CD14-positive monocyte (primary cell): ENCODE data around the gene CAMK1D. TPM values are rescaled to one million over a fixed set of nuclear protein-coding genes. Genes with fewer than 3 reads are reported as not detected.
A peak's percentile ranks its signal among the peaks of the same experiment; 100 is the strongest.
"Not testable (repeated sequence)": the region's sequence is repeated elsewhere in the genome, so short reads cannot be mapped to it uniquely, and the experiment has no call there.

ENCODE experiments used
- DNase-seq, 3 donors: peaks; one replicate each; pipeline ENCODE4 v3.0.0-alpha.2; 2011 to 2022
- H2AFZ ChIP-seq: 2 replicates; pipeline ENCODE4 v1.6.0; 2012; ENCODE audit warnings: mild to moderate bottlenecking, low read depth, low read length, inconsistent platforms; ENCODE audit not compliant: insufficient read depth, poor library complexity, severe bottlenecking
- H3K27ac ChIP-seq, 2 donors: 1 replicate in 1 of 2; 2 replicates in 1 of 2; pipeline ENCODE4 v1.5.1; 2012 to 2013; ENCODE audit warnings: low read length in 2 of 2, control low read depth in 1 of 2, inconsistent platforms in 1 of 2, low read depth in 1 of 2, mild to moderate bottlenecking in 1 of 2
- H3K27me3 ChIP-seq, 2 donors: one replicate each; pipeline versions ENCODE4 v1.6.0 to v1.6.1; 2011 to 2013; ENCODE audit warnings: low read length in 2 of 2; ENCODE audit not compliant: control insufficient read depth in 2 of 2, insufficient read depth in 2 of 2
- H3K36me3 ChIP-seq, 2 donors: replicated peaks in 1 of 2; 1 replicate in 1 of 2; 2 replicates in 1 of 2; pipeline versions ENCODE4 v1.5.1 to v1.6.1; 2012 to 2013; ENCODE audit warnings: low read length in 2 of 2, control low read depth in 1 of 2, inconsistent platforms in 1 of 2, mild to moderate bottlenecking in 1 of 2; ENCODE audit not compliant: insufficient read depth in 2 of 2, control insufficient read depth in 1 of 2
- H3K4me1 ChIP-seq, 2 donors: 1 replicate in 1 of 2; 2 replicates in 1 of 2; pipeline versions ENCODE4 v1.5.1 to v1.6.1; 2012 to 2013; ENCODE audit warnings: low read length in 2 of 2, control low read depth in 1 of 2, inconsistent platforms in 1 of 2, mild to moderate bottlenecking in 1 of 2, moderate library complexity in 1 of 2; ENCODE audit not compliant: insufficient read depth in 2 of 2, control insufficient read depth in 1 of 2
- H3K4me2 ChIP-seq: replicated peaks from 2 replicates; pipeline ENCODE3; 2012; ENCODE audit warnings: low read length, moderate library complexity, mild to moderate bottlenecking; ENCODE audit not compliant: poor library complexity, severe bottlenecking; ENCODE audit errors: extremely low read depth
- H3K4me3 ChIP-seq, 3 experiments: fragments of 200-600 bp in 1 of 3; sonication (generic) in 1 of 3; replicated peaks in 1 of 3; 1 replicate in 2 of 3; 2 replicates in 1 of 3; pipeline ENCODE4 v1.5.1; 2011 to 2013; ENCODE audit warnings: low read length in 3 of 3, mild to moderate bottlenecking in 3 of 3, control low read depth in 2 of 3, low read depth in 2 of 3, inconsistent platforms in 1 of 3, moderate library complexity in 1 of 3
- H3K79me2 ChIP-seq: 2 replicates; pipeline ENCODE4 v1.6.0; 2012; ENCODE audit warnings: mild to moderate bottlenecking, control low read depth, inconsistent platforms, low read length, moderate library complexity; ENCODE audit not compliant: insufficient read depth
- H3K9ac ChIP-seq: 2 replicates; pipeline ENCODE4 v1.6.0; 2017; ENCODE audit warnings: low read length, mild to moderate bottlenecking; ENCODE audit not compliant: insufficient read depth, poor library complexity, severe bottlenecking
- H3K9me3 ChIP-seq, 2 donors: replicated peaks in 1 of 2; 1 replicate in 1 of 2; 2 replicates in 1 of 2; pipeline versions ENCODE4 v1.5.1 to v1.6.1; 2012 to 2013; ENCODE audit warnings: low read length in 2 of 2, control low read depth in 1 of 2; ENCODE audit not compliant: control insufficient read depth in 1 of 2, insufficient read depth in 1 of 2
- H4K20me1 ChIP-seq: 2 replicates; pipeline ENCODE4 v1.6.0; 2012; ENCODE audit warnings: mild to moderate bottlenecking, low read length, control low read depth, moderate library complexity; ENCODE audit not compliant: insufficient read depth
- H3K27ac Mint-ChIP-seq, 7 donors: one replicate each; pipeline ENCODE4 v1.8.0; 2020; ENCODE audit warnings: mild to moderate bottlenecking in 7 of 7, mixed read lengths in 7 of 7, moderate library complexity in 6 of 7, inconsistent platforms in 2 of 7
- H3K27me3 Mint-ChIP-seq, 3 donors: one replicate each; pipeline ENCODE4 v1.8.0; 2021 to 2022; ENCODE audit warnings: low read depth in 3 of 3, mild to moderate bottlenecking in 3 of 3, mixed read lengths in 3 of 3, moderate library complexity in 3 of 3, inconsistent platforms in 1 of 3
- H3K36me3 Mint-ChIP-seq, 2 donors: one replicate each; pipeline ENCODE4 v1.8.0; 2020; ENCODE audit warnings: mixed read lengths in 2 of 2, inconsistent platforms in 1 of 2, mild to moderate bottlenecking in 1 of 2
- H3K4me1 Mint-ChIP-seq: one replicate; pipeline ENCODE4 v1.8.0; 2020; ENCODE audit warnings: mild to moderate bottlenecking, mixed read lengths
- H3K4me3 Mint-ChIP-seq, 2 donors: one replicate each; pipeline ENCODE4 v1.8.0; 2020; ENCODE audit warnings: mild to moderate bottlenecking in 2 of 2, mixed read lengths in 2 of 2, moderate library complexity in 1 of 2
- H3K9me3 Mint-ChIP-seq, 7 donors: one replicate each; pipeline ENCODE4 v1.8.0; 2020 to 2022; ENCODE audit warnings: mixed read lengths in 7 of 7, mild to moderate bottlenecking in 6 of 7, moderate library complexity in 6 of 7, inconsistent platforms in 2 of 7
- WGBS: methylation state at CpG from one replicate; pipeline ENCODE4 v1.1.5; 2013; ENCODE audit warnings: missing lambda C conversion rate; ENCODE audit not compliant: insufficient coverage; 5-methylcytosine and 5-hydroxymethylcytosine counted together
- intact Hi-C, 2 donors: fragments of 100-400 bp; cut with micrococcal nuclease; formaldehyde crosslinking; loops; one replicate each; pipeline versions ENCODE4 v1.15.0 to v1.15.1; 2023
- polyA minus RNA-seq: library from RNA; depleted of rRNA, polyadenylated mRNA; stranded (reverse); fragments of >200 nt; gene quantifications from 2 replicates; pipeline ENCODE4 v1.2.3, GENCODE V29; 2012
- polyA plus RNA-seq, 3 donors: library from polyadenylated mRNA; depleted of rRNA in 1 of 3; unstranded in 2 of 3; stranded (reverse) in 1 of 3; fragments of 300-500 nt in 2 of 3; fragments of >200 nt in 1 of 3; fragmentation: Illumina TruSeq in 2 of 3; gene quantifications; 1 replicate in 2 of 3; 2 replicates in 1 of 3; pipeline ENCODE4 v1.2.3, GENCODE V29; 2012 to 2021
- total RNA-seq, 12 experiments: library from RNA in 1 of 12; stranded (reverse) in 1 of 12; fragments of 120-200 nt in 1 of 12; gene quantifications; one replicate each; pipeline ENCODE4 v1.2.4 and lab custom pipeline; 2013 to 2026; ENCODE audit warnings: mixed read lengths in 6 of 12, inconsistent platforms in 1 of 12
- TF ChIP-seq, protein P1 (sequence below): fragments of 200-600 bp; IDR thresholded peaks from one replicate; pipeline ENCODE4 v1.8.0; 2022; ENCODE audit warnings: antibody characterized with exemption, mild to moderate bottlenecking

CAMK1D gene
- total RNA-seq (2013), result 8.5 TPM
- 10 to 100 TPM in 1 of 3 donors, 1 to 10 TPM in 2; 6.7 to 11.8 (median 7.1) TPM for polyA plus RNA-seq
- 3.9 and 5.9 TPM in 2 replicates for polyA minus RNA-seq
- total RNA-seq (lab: John Stamatoyannopoulos, UW), result 5.4 to 70.1 (median 32.5) reads per million in 11 experiments

DNA sequence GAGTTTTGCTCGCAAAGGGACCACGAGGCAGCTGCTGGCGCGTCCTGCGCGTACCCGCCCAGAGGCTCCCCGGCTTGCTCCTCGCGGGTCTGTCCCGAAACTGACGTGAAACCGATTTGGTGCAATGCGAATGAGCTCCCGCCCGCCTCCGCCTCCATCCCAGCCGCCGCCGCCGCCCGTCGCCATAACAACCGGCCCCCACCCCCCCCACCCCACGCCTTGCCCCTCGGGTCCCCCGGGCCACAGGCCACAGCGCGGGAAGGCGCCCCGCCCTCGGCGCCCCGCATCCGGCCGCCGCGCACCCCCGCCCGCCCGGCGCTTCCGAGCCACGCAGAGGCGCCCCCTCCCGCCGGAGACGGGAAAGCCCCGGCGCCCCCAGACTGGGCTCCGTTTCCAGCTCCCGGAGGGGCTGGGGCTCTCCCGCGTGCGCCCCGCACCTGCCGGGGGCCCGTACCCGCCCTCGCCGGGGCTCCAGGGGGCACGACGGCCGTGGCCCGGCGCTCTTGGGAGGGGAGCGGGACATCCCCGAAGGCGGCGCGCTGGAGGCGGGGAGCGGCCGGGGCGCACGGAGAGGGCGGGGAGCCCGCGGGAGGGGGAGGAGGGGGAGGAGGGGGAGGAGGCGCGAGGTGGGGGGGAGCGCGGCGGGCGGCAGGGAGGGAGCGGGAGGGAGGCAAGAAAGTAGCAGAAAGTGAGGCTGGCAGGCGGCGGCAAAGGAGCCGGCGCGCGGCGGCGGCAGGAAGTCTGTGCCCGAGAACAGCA is at the start of gene CAMK1D:
Gene CAMK1D (plus strand): TSS at position 678 of the 759 bp plus-strand sequence.
- intact Hi-C loops, result loop anchor here in 1 of 2 donors (2.0 kb wide), 1 partner anchor 14 kb away; no protein-coding TSS in a partner anchor
- Histone ChIP-seq H2AFZ (peak within 1 kb of the TSS; percentile 87), H3K79me2 (no peaks in the 10 kb centered on the region), H3K4me1 (peaks cover 22 to 25% of the 10 kb centered on the region in 2 donors), H3K9me3 (peaks cover 0 to 4% of the 10 kb centered on the region in 2 donors), H3K36me3 (no peaks in the 10 kb centered on the region), H3K9ac (peak within 1 kb of the TSS; percentile 79), H3K27ac (peak within 1 kb of the TSS; percentile 56 to 79), H4K20me1 (peaks cover 34% of the 10 kb centered on the region), H3K4me2 (peak within 1 kb of the TSS; percentile 97), H3K27me3 (peaks cover 9 to 38% of the 10 kb centered on the region in 2 donors), H3K4me3 (peak within 1 kb of the TSS; percentile 61 to 87 (median 83))
- TF ChIP-seq, protein P1, sequence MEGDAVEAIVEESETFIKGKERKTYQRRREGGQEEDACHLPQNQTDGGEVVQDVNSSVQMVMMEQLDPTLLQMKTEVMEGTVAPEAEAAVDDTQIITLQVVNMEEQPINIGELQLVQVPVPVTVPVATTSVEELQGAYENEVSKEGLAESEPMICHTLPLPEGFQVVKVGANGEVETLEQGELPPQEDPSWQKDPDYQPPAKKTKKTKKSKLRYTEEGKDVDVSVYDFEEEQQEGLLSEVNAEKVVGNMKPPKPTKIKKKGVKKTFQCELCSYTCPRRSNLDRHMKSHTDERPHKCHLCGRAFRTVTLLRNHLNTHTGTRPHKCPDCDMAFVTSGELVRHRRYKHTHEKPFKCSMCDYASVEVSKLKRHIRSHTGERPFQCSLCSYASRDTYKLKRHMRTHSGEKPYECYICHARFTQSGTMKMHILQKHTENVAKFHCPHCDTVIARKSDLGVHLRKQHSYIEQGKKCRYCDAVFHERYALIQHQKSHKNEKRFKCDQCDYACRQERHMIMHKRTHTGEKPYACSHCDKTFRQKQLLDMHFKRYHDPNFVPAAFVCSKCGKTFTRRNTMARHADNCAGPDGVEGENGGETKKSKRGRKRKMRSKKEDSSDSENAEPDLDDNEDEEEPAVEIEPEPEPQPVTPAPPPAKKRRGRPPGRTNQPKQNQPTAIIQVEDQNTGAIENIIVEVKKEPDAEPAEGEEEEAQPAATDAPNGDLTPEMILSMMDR, result peak; percentile 31
- H3K4me3 Mint-ChIP-seq, result peak within 1 kb of the TSS; percentile 98 to 99
- peaks cover 45 to 51% (median 51%) of the 10 kb centered on the region in 3 donors for H3K27me3 Mint-ChIP-seq
- peaks cover 29% of the 10 kb centered on the region for H3K4me1 Mint-ChIP-seq
- under 1% methylated on average over 59 of the region's 95 CpGs for WGBS
- H3K36me3 Mint-ChIP-seq, result peaks cover 6 to 8% of the 10 kb centered on the region in 2 donors
- peaks cover 0 to 6% (median 3%) of the 10 kb centered on the region in 7 donors for H3K9me3 Mint-ChIP-seq
- peak within 1 kb of the TSS; percentile 88 to 96 (median 93) for H3K27ac Mint-ChIP-seq
- peak; percentile 33 to 82 (median 80) for DNase-seq

DNA sequence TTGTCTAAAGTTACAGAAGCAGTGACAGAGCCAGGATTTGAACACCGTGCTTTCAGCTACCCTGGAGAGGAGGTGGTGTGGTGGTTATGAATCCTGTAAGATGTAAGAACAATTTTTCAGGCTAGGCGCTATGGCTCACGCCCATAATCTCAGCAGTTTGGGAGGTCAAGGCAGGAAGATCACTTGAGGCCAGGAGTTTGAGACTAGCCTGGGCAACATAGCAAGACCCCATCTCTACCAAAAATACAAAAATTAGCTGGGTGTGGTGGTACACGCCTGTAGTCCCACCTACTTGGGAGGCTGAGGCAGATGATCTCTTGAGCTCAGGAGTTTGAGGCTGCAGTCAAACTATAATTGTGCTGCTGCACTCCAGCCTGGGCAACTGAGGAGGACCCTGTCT is 48.3 kb upstream of the CAMK1D start:
- H3K4me3 ChIP-seq, H3K9ac ChIP-seq, H3K4me1 Mint-ChIP-seq, H3K79me2 ChIP-seq, DNase-seq, H3K9me3 Mint-ChIP-seq, H3K27ac Mint-ChIP-seq, H3K4me3 Mint-ChIP-seq, H3K9me3 ChIP-seq, H3K27ac ChIP-seq, H3K27me3 Mint-ChIP-seq, H3K36me3 ChIP-seq, H3K4me1 ChIP-seq, H3K4me2 ChIP-seq, H2AFZ ChIP-seq, H3K27me3 ChIP-seq, H4K20me1 ChIP-seq, H3K36me3 Mint-ChIP-seq, intact Hi-C loops: not testable (repeated sequence)
- WGBS, result 100% methylated on average over 3 of the region's 4 CpGs
